HepG2 (cell line): ENCODE data around the gene ZNF680.

Experiments
- MYNN ChIP-seq: sonication (generic); formaldehyde crosslinking; IDR thresholded peaks from 2 replicates; pipeline ENCODE4 v1.4.0; 2020; ENCODE audit warnings: mild to moderate bottlenecking, low read depth, missing genetic modification reagents
- NCOA2 ChIP-seq: sonication (generic); formaldehyde crosslinking; IDR thresholded peaks from 2 replicates; pipeline ENCODE4 v1.8.0; 2022; ENCODE audit warnings: inconsistent platforms
- POLR2A ChIP-seq, 2 experiments: IDR thresholded peaks; 2 replicates each; pipeline ENCODE4 v1.6.1; 2011; ENCODE audit warnings: low read depth in 2 of 2, low read length in 2 of 2, mild to moderate bottlenecking in 1 of 2, moderate library complexity in 1 of 2; ENCODE audit not compliant: insufficient read depth in 1 of 2
- RFX5 ChIP-seq: IDR thresholded peaks from 2 replicates; pipeline ENCODE4 v1.6.1; 2011; ENCODE audit warnings: low read depth, low read length, improper control_type of control experiment
- SUZ12 ChIP-seq: fragments of 150-350 bp; IDR thresholded peaks from 2 replicates; pipeline ENCODE4 v1.6.1; 2014; ENCODE audit warnings: low read depth, low read length
- TP53 ChIP-seq: sonication (generic); formaldehyde crosslinking; conservative IDR thresholded peaks from 2 replicates; pipeline ENCODE4 v1.4.0; 2020; ENCODE audit warnings: missing genetic modification reagents
- ZKSCAN5 ChIP-seq: sonication (generic); formaldehyde crosslinking; IDR thresholded peaks from 2 replicates; pipeline ENCODE4 v1.5.1; 2020; ENCODE audit warnings: mild to moderate bottlenecking, missing genetic modification reagents
- ZNF607 ChIP-seq: sonication (generic); formaldehyde crosslinking; IDR thresholded peaks from 2 replicates; pipeline ENCODE4 v1.5.1; 2020; ENCODE audit warnings: missing genetic modification reagents, mild to moderate bottlenecking, borderline replicate concordance
- ZNF644 ChIP-seq: IDR thresholded peaks from 2 replicates; pipeline ENCODE4 v1.6.1; 2016; ENCODE audit warnings: low read depth
- ZNF747 ChIP-seq: sonication (generic); formaldehyde crosslinking; IDR thresholded peaks from 2 replicates; pipeline ENCODE4 v1.8.1; 2023; ENCODE audit warnings: missing genetic modification reagents, mild to moderate bottlenecking, borderline replicate concordance
- TF ChIP-seq, protein P1 (sequence below): sonication (generic); formaldehyde crosslinking; IDR thresholded peaks from 2 replicates; pipeline ENCODE4 v1.4.0; 2020; ENCODE audit warnings: mild to moderate bottlenecking, missing genetic modification reagents, borderline replicate concordance
- TF ChIP-seq, protein P2 (sequence below), 2 experiments: IDR thresholded peaks; 2 replicates each; pipeline ENCODE4 v1.6.1; 2011 to 2012; ENCODE audit warnings: low read length in 2 of 2, borderline replicate concordance in 1 of 2, low read depth in 1 of 2, mild to moderate bottlenecking in 1 of 2, moderate library complexity in 1 of 2
- TF ChIP-seq, protein P3 (sequence below): IDR thresholded peaks from 2 replicates; pipeline ENCODE4 v1.6.1; 2012; ENCODE audit warnings: low read length, improper control_type of control experiment
- TF ChIP-seq, protein P4 (sequence below): sonication (generic); formaldehyde crosslinking; IDR thresholded peaks from 2 replicates; pipeline ENCODE4 v1.4.0; 2020; ENCODE audit warnings: missing genetic modification reagents

DNA sequence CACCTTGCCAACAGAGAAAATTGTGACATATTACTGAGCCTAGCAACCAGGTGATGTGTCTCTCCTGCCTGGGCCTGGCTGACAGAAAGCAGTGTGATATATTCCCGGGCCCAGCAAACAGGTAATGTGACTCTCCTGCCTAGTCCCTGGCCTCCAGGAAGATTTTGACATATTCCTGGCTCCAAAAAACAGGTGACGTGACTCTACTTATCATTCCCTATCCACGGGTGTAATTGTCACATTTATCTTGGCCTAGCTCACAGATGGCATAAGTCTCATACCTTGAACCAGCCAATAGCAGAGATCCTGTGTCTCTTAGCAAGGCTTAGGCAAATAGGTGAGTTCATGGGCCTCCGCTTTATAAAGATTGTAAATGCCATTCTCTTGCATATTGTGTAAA lies 49.6 kb upstream of the ZNF680 start:
- no peak for TF ChIP-seq ZKSCAN5 (CRISPR knock-in tag)
- no peak for TF ChIP-seq SUZ12
- TF ChIP-seq ZNF607 (CRISPR knock-in tag) = no peak
- TF ChIP-seq ZNF644 (CRISPR knock-in tag) = no peak
- TF ChIP-seq, protein P1, sequence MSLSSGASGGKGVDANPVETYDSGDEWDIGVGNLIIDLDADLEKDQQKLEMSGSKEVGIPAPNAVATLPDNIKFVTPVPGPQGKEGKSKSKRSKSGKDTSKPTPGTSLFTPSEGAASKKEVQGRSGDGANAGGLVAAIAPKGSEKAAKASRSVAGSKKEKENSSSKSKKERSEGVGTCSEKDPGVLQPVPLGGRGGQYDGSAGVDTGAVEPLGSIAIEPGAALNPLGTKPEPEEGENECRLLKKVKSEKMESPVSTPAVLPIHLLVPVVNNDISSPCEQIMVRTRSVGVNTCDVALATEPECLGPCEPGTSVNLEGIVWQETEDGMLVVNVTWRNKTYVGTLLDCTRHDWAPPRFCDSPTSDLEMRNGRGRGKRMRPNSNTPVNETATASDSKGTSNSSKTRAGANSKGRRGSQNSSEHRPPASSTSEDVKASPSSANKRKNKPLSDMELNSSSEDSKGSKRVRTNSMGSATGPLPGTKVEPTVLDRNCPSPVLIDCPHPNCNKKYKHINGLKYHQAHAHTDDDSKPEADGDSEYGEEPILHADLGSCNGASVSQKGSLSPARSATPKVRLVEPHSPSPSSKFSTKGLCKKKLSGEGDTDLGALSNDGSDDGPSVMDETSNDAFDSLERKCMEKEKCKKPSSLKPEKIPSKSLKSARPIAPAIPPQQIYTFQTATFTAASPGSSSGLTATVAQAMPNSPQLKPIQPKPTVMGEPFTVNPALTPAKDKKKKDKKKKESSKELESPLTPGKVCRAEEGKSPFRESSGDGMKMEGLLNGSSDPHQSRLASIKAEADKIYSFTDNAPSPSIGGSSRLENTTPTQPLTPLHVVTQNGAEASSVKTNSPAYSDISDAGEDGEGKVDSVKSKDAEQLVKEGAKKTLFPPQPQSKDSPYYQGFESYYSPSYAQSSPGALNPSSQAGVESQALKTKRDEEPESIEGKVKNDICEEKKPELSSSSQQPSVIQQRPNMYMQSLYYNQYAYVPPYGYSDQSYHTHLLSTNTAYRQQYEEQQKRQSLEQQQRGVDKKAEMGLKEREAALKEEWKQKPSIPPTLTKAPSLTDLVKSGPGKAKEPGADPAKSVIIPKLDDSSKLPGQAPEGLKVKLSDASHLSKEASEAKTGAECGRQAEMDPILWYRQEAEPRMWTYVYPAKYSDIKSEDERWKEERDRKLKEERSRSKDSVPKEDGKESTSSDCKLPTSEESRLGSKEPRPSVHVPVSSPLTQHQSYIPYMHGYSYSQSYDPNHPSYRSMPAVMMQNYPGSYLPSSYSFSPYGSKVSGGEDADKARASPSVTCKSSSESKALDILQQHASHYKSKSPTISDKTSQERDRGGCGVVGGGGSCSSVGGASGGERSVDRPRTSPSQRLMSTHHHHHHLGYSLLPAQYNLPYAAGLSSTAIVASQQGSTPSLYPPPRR (CRISPR knock-in tag) = no peak
- TF ChIP-seq, protein P2, sequence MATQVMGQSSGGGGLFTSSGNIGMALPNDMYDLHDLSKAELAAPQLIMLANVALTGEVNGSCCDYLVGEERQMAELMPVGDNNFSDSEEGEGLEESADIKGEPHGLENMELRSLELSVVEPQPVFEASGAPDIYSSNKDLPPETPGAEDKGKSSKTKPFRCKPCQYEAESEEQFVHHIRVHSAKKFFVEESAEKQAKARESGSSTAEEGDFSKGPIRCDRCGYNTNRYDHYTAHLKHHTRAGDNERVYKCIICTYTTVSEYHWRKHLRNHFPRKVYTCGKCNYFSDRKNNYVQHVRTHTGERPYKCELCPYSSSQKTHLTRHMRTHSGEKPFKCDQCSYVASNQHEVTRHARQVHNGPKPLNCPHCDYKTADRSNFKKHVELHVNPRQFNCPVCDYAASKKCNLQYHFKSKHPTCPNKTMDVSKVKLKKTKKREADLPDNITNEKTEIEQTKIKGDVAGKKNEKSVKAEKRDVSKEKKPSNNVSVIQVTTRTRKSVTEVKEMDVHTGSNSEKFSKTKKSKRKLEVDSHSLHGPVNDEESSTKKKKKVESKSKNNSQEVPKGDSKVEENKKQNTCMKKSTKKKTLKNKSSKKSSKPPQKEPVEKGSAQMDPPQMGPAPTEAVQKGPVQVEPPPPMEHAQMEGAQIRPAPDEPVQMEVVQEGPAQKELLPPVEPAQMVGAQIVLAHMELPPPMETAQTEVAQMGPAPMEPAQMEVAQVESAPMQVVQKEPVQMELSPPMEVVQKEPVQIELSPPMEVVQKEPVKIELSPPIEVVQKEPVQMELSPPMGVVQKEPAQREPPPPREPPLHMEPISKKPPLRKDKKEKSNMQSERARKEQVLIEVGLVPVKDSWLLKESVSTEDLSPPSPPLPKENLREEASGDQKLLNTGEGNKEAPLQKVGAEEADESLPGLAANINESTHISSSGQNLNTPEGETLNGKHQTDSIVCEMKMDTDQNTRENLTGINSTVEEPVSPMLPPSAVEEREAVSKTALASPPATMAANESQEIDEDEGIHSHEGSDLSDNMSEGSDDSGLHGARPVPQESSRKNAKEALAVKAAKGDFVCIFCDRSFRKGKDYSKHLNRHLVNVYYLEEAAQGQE (IDR thresholded peaks at IDR 0.05; ENCODE audit: borderline replicate concordance in 1 of 2, low read depth in 1 of 2, low read length in 2 of 2) = no peak
- TF ChIP-seq ZNF747 (CRISPR knock-in tag) = no peak
- no peak for TF ChIP-seq MYNN (CRISPR knock-in tag)
- no peak for TF ChIP-seq RFX5
- TF ChIP-seq, protein P3, sequence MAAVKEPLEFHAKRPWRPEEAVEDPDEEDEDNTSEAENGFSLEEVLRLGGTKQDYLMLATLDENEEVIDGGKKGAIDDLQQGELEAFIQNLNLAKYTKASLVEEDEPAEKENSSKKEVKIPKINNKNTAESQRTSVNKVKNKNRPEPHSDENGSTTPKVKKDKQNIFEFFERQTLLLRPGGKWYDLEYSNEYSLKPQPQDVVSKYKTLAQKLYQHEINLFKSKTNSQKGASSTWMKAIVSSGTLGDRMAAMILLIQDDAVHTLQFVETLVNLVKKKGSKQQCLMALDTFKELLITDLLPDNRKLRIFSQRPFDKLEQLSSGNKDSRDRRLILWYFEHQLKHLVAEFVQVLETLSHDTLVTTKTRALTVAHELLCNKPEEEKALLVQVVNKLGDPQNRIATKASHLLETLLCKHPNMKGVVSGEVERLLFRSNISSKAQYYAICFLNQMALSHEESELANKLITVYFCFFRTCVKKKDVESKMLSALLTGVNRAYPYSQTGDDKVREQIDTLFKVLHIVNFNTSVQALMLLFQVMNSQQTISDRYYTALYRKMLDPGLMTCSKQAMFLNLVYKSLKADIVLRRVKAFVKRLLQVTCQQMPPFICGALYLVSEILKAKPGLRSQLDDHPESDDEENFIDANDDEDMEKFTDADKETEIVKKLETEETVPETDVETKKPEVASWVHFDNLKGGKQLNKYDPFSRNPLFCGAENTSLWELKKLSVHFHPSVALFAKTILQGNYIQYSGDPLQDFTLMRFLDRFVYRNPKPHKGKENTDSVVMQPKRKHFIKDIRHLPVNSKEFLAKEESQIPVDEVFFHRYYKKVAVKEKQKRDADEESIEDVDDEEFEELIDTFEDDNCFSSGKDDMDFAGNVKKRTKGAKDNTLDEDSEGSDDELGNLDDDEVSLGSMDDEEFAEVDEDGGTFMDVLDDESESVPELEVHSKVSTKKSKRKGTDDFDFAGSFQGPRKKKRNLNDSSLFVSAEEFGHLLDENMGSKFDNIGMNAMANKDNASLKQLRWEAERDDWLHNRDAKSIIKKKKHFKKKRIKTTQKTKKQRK = no peak
- TF ChIP-seq, protein P4, sequence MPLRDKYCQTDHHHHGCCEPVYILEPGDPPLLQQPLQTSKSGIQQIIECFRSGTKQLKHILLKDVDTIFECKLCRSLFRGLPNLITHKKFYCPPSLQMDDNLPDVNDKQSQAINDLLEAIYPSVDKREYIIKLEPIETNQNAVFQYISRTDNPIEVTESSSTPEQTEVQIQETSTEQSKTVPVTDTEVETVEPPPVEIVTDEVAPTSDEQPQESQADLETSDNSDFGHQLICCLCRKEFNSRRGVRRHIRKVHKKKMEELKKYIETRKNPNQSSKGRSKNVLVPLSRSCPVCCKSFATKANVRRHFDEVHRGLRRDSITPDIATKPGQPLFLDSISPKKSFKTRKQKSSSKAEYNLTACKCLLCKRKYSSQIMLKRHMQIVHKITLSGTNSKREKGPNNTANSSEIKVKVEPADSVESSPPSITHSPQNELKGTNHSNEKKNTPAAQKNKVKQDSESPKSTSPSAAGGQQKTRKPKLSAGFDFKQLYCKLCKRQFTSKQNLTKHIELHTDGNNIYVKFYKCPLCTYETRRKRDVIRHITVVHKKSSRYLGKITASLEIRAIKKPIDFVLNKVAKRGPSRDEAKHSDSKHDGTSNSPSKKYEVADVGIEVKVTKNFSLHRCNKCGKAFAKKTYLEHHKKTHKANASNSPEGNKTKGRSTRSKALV (CRISPR knock-in tag) = no peak
- no peak for TF ChIP-seq TP53 (CRISPR knock-in tag)
- TF ChIP-seq POLR2A (IDR thresholded peaks at IDR 0.05; ENCODE audit: insufficient read depth in 1 of 2, low read depth in 2 of 2, low read length in 2 of 2) = no peak
- no peak for TF ChIP-seq NCOA2
